HG02571 (cell line): ENCODE data around the gene FBXO48.
A peak's percentile ranks its signal among the peaks of the same experiment; 100 is the strongest.

Source experiments
- ATAC-seq: cut with Tn5 transposase; IDR thresholded peaks from one replicate; pipeline ENCODE4 v1.9.1; 2021; ENCODE audit warnings: mild to moderate bottlenecking, moderate library complexity; ENCODE audit not compliant: unreplicated experiment

Gene FBXO48

GRCh38 chr2:68414876-68415275 lies 52.2 kb downstream of the FBXO48 start:
- no peak for ATAC-seq

GRCh38 chr2:68414452-68414851 lies 52.6 kb downstream of the FBXO48 start:
- no peak for ATAC-seq

- ATAC-seq: no peak
Measured at GRCh38 chr2:68413466-68413865, 53.6 kb downstream of the FBXO48 start.

GRCh38 chr2:68412127-68412819 lies 54.8 kb downstream of the FBXO48 start:
- ATAC-seq: peak; percentile 37

- ATAC-seq: peak; percentile 91
Measured at GRCh38 chr2:68411397-68412126, 55.5 kb downstream of the FBXO48 start.
